Lower leg skin (tissue), 3 donors: Measurements from ENCODE around the gene COG5.

Experiments
- CTCF ChIP-seq, 3 donors: fragments of 450-650 bp; IDR thresholded peaks; one replicate each; pipeline ENCODE4 v1.5.1; 2016; ENCODE audit warnings: antibody characterized with exemption in 3 of 3, mild to moderate bottlenecking in 3 of 3, moderate library complexity in 2 of 3
- POLR2A ChIP-seq, 2 donors: fragments of 450-650 bp; IDR thresholded peaks; one replicate each; pipeline ENCODE4 v1.6.1; 2016 to 2017; ENCODE audit warnings: antibody characterized with exemption in 2 of 2, mild to moderate bottlenecking in 1 of 2, moderate library complexity in 1 of 2

GRCh38 chr7:107364787-107365186 lies 198.9 kb downstream of the COG5 start:
- no peak for TF ChIP-seq CTCF (IDR thresholded peaks at IDR 0.05)
- no peak for TF ChIP-seq POLR2A (IDR thresholded peaks at IDR 0.05)
